Glutamatergic neuron (in vitro differentiated cells): Measurements from ENCODE around the gene WDFY1. TPM values are rescaled to one million over a fixed set of nuclear protein-coding genes. Genes with fewer than 3 reads are reported as not detected.

Experiments
- DNase-seq: peaks from one replicate; pipeline ENCODE4 v3.0.0; 2022
- H3K27ac Mint-ChIP-seq: one replicate; pipeline ENCODE4 v1.8.0; 2020; ENCODE audit warnings: mild to moderate bottlenecking, mixed read lengths, inconsistent platforms; ENCODE audit not compliant: unreplicated experiment
- H3K27me3 Mint-ChIP-seq: one replicate; pipeline ENCODE4 v1.8.0; 2020; ENCODE audit warnings: mild to moderate bottlenecking, moderate library complexity, mixed read lengths, inconsistent platforms; ENCODE audit not compliant: unreplicated experiment
- H3K36me3 Mint-ChIP-seq: one replicate; pipeline ENCODE4 v1.8.0; 2020; ENCODE audit warnings: mild to moderate bottlenecking, mixed read lengths, inconsistent platforms; ENCODE audit not compliant: unreplicated experiment
- H3K4me1 Mint-ChIP-seq: one replicate; pipeline ENCODE4 v1.8.0; 2020; ENCODE audit warnings: mild to moderate bottlenecking, low read depth, mixed read lengths, inconsistent platforms; ENCODE audit not compliant: unreplicated experiment
- H3K4me3 Mint-ChIP-seq: one replicate; pipeline ENCODE4 v1.8.0; 2020; ENCODE audit warnings: mild to moderate bottlenecking, mixed read lengths, inconsistent platforms; ENCODE audit not compliant: unreplicated experiment
- H3K9me3 Mint-ChIP-seq: one replicate; pipeline ENCODE4 v1.8.0; 2020; ENCODE audit warnings: mild to moderate bottlenecking, moderate library complexity, mixed read lengths, inconsistent platforms; ENCODE audit not compliant: unreplicated experiment
- total RNA-seq: library from RNA; stranded (reverse); fragmentation: NEBNext Ultra II Directional; extraction: Animal tissue kit (Norgen Biotek cat#: 25700); gene quantifications from one replicate; pipeline ENCODE4 v1.2.1, GENCODE V29; 2021; ENCODE audit not compliant: unreplicated experiment
- TF ChIP-seq, protein P1 (sequence below): fragments of 200-600 bp; sonication (generic); IDR thresholded peaks from one replicate; pipeline ENCODE4 v1.5.0; 2021; ENCODE audit not compliant: partially characterized antibody, unreplicated experiment

WDFY1 gene
- total RNA-seq, 1 donor from 2014 or later, result 33.0 TPM

DNA sequence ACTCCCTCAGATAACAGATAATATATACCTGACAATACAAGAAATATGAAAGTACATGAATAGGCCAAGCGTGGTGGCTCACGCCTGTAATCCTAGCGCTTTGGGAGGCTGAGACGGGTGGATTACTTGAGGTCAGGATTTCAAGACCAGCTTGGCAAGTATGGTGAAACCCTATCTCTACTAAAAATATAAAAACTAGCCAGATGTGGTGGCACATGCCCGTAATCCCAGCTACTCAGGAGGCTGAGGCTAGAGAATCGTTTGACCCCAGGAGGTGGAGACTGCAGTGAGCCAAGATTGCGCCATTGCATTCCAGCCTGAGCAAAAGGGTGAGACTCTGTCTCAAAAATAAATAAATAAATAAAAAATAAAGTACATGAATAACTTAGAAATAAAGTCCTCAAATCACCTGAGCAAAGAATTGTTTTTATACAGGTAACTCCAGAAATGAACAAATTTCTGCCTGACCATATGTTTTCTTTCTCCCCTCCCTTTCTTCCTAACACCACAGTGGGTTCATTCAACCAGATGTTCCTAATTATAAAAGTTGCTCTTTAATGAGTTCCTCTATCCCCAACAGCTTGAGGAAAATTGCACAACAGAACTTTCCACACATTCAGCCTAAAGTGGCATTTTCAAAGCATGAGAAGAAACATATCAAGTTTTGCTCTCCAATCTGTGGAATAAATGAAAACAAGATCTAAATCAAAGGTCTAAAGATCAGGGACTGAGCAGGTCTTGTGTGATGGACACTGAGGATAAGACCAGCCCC, 74.1 kb downstream of the WDFY1 start:
- TF ChIP-seq, protein P1, sequence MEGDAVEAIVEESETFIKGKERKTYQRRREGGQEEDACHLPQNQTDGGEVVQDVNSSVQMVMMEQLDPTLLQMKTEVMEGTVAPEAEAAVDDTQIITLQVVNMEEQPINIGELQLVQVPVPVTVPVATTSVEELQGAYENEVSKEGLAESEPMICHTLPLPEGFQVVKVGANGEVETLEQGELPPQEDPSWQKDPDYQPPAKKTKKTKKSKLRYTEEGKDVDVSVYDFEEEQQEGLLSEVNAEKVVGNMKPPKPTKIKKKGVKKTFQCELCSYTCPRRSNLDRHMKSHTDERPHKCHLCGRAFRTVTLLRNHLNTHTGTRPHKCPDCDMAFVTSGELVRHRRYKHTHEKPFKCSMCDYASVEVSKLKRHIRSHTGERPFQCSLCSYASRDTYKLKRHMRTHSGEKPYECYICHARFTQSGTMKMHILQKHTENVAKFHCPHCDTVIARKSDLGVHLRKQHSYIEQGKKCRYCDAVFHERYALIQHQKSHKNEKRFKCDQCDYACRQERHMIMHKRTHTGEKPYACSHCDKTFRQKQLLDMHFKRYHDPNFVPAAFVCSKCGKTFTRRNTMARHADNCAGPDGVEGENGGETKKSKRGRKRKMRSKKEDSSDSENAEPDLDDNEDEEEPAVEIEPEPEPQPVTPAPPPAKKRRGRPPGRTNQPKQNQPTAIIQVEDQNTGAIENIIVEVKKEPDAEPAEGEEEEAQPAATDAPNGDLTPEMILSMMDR, result no peak
- H3K4me1 Mint-ChIP-seq, result peaks cover 6% of the 10 kb centered on the region
- H3K4me3 Mint-ChIP-seq, result no peak overlapping the region
- H3K36me3 Mint-ChIP-seq, result no peaks in the 10 kb centered on the region
- H3K27me3 Mint-ChIP-seq, result peaks cover 5% of the 10 kb centered on the region
- H3K27ac Mint-ChIP-seq, result no peak overlapping the region
- H3K9me3 Mint-ChIP-seq, result peaks cover 8% of the 10 kb centered on the region
- no peak for DNase-seq

DNA sequence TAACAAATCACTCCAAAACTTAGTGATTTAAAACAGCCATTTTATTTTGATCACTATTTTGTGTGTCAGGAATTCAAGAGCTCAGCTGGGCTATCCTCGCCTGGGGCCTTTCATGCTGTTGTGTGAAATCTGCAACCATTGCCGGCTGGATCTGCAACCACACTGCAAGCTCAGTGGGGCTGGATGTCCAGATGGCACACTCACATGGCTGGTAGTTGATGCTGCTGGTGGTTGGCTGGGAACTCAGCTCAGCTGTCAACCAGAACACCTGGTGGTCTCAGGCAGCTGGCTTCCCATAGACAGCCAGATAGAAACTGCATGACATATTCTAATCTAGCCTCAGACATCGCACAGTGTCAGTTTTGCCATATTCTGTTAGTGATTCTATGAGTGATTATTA, 77.1 kb downstream of the WDFY1 start:
- H3K4me3 Mint-ChIP-seq, result no peak overlapping the region
- H3K4me1 Mint-ChIP-seq, result peaks cover 8% of the 10 kb centered on the region
- H3K27ac Mint-ChIP-seq, result peak overlapping the region; percentile 95
- H3K9me3 Mint-ChIP-seq, result peaks cover 8% of the 10 kb centered on the region
- TF ChIP-seq, protein P1, result no peak
- peak; percentile 75 for DNase-seq
- no peaks in the 10 kb centered on the region for H3K36me3 Mint-ChIP-seq
- H3K27me3 Mint-ChIP-seq, result peaks cover 5% of the 10 kb centered on the region

DNA sequence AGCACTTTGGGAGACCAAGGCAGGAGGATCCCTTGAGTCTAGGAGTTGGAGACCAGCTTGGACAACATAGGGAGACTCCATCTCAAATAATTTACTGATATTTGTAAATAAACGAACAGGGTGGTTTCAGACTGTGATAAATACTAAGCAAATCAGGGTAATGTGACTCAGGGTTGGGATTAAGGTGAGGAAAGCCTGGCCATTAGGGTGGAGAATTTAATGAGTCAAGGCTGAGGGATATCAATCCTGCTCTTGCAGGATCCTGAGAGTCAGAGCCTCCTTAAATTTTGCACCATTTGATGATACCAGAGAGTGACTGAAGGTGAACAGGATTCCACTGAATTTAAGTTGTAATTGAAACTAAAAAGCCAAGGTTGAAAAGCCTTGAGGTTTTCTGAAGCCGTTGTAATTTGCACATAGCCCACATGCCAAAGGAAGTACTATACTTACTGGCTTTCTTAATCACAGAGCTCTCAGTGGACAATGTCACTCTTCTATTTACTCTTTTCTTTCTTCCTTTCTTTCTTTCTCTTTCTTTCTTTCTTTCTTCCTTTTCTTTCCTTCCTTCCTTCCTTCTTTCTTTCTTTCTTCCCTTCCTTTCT, 79.1 kb downstream of the WDFY1 start:
- no peak overlapping the region for H3K27ac Mint-ChIP-seq
- H3K9me3 Mint-ChIP-seq, result peaks cover 8% of the 10 kb centered on the region

DNA sequence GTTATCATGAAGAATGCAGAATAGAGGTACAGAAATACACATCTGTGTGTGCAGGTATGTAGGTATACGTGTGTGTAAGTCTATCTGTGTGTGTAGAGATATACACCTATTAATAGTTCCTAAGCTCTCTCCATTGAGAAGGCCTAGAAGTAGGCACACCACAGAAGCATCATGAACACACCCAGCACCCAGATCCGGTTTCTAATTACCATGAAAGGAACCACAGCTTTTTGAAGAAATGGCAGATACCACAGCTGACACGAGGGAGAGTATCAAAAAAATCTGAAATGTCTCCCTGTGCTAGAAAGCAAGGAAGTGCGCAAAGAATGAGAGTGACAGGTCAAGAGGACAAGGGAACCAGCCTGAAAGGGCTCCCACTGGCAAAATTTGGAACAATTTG, 80.0 kb downstream of the WDFY1 start:
- Mint-ChIP-seq H3K27ac (no peak overlapping the region), H3K27me3 (peaks cover 5% of the 10 kb centered on the region), H3K4me3 (no peak overlapping the region), H3K36me3 (no peaks in the 10 kb centered on the region), H3K4me1 (peaks cover 5% of the 10 kb centered on the region), H3K9me3 (peaks cover 8% of the 10 kb centered on the region)
- TF ChIP-seq, protein P1, result no peak
- DNase-seq, result no peak

More for the DNA sequence above, 79.1 kb downstream of the WDFY1 start:
- no peak for DNase-seq
- TF ChIP-seq, protein P1, result no peak
- Mint-ChIP-seq H3K4me3 (no peak overlapping the region), H3K36me3 (no peaks in the 10 kb centered on the region), H3K27me3 (peaks cover 5% of the 10 kb centered on the region), H3K4me1 (peaks cover 5% of the 10 kb centered on the region)

DNA sequence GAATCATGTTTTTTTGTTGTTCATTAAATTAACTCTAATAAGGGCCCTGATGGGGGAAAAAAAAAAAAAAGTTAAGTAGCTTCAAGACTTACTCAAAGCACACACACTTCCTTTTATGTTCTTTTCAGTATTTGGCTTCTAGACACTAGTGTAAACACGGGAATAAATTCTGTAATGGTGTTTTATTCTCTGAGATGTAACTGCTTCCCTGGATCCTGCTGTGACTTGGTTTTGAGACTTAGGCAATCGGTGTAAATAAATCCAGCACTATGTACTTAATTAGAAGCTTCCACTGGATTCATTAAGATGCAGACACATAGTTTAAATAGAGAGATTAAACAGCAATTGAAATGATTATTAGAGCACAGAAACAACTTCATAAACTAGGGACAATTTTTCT, 81.6 kb downstream of the WDFY1 start:
- no peak overlapping the region for H3K27ac Mint-ChIP-seq
- no peak overlapping the region for H3K4me3 Mint-ChIP-seq
- no peaks in the 10 kb centered on the region for H3K36me3 Mint-ChIP-seq
- H3K4me1 Mint-ChIP-seq, result peaks cover 4% of the 10 kb centered on the region
- TF ChIP-seq, protein P1, result no peak
- H3K9me3 Mint-ChIP-seq, result peaks cover 3% of the 10 kb centered on the region
- DNase-seq, result no peak
- H3K27me3 Mint-ChIP-seq, result peaks cover 5% of the 10 kb centered on the region
